Epidermal melanocyte (primary cell): Measurements from ENCODE around the gene IPO8.
"Not testable (repeated sequence)": the region's sequence is repeated elsewhere in the genome, so short reads cannot be mapped to it uniquely, and the experiment has no call there.

Experiments
- DNase-seq: peaks from one replicate; pipeline ENCODE4 v3.0.0; 2011; ENCODE audit warnings: low spot score; ENCODE audit not compliant: insufficient read length

The IPO8 gene

GRCh38 chr12:30610718-30611117 lies 85.0 kb downstream of the IPO8 start:
- DNase-seq, result no peak

GRCh38 chr12:30609819-30610218 lies 85.8 kb downstream of the IPO8 start:
- not testable (repeated sequence) for DNase-seq

GRCh38 chr12:30604302-30604701 lies 91.4 kb downstream of the IPO8 start:
- DNase-seq, result not testable (repeated sequence)

- no peak for DNase-seq
These were observed 92.5 kb downstream of the IPO8 start for GRCh38 chr12:30603129-30603528.

GRCh38 chr12:30602678-30603077 lies 93.0 kb downstream of the IPO8 start:
- no peak for DNase-seq

GRCh38 chr12:30599608-30600007 lies 96.1 kb downstream of the IPO8 start:
- DNase-seq, result no peak

GRCh38 chr12:30598889-30599288 lies 96.8 kb downstream of the IPO8 start:
- no peak for DNase-seq

- DNase-seq, result no peak
These were observed 99.9 kb downstream of the IPO8 start for GRCh38 chr12:30595742-30596141.

GRCh38 chr12:30594509-30594908 lies 101.2 kb downstream of the IPO8 start:
- no peak for DNase-seq

- not testable (repeated sequence) for DNase-seq
These were observed 107.1 kb downstream of the IPO8 start for GRCh38 chr12:30588572-30588971.

GRCh38 chr12:30587782-30588181 lies 107.9 kb downstream of the IPO8 start:
- no peak for DNase-seq

GRCh38 chr12:30585877-30586276 lies 109.8 kb downstream of the IPO8 start:
- no peak for DNase-seq

GRCh38 chr12:30582943-30583342 lies 112.7 kb downstream of the IPO8 start:
- no peak for DNase-seq

GRCh38 chr12:30580344-30580743 lies 115.3 kb downstream of the IPO8 start:
- no peak for DNase-seq
